Stomach smooth muscle (tissue), 2 donors: ENCODE measurements around the gene SMAD5.

Source experiments
- H3K27ac ChIP-seq: one replicate; pipeline ENCODE4 v1.7.0; 2013; ENCODE audit warnings: mild to moderate bottlenecking, low read length, inconsistent platforms
- H3K27me3 ChIP-seq, 2 donors: one replicate each; pipeline ENCODE4 v1.7.0; 2013; ENCODE audit warnings: low read length in 2 of 2; ENCODE audit not compliant: insufficient read depth in 2 of 2, control insufficient read depth in 1 of 2
- H3K36me3 ChIP-seq, 2 donors: one replicate each; pipeline ENCODE4 v1.7.0; 2013; ENCODE audit warnings: low read length in 2 of 2; ENCODE audit not compliant: control insufficient read depth in 2 of 2, insufficient read depth in 2 of 2
- H3K4me1 ChIP-seq: one replicate; pipeline ENCODE4 v1.7.0; 2013; ENCODE audit warnings: low read length; ENCODE audit not compliant: control insufficient read depth, insufficient read depth
- H3K4me3 ChIP-seq, 2 donors: one replicate each; pipeline ENCODE4 v1.7.0; 2013; ENCODE audit warnings: low read length in 2 of 2
- H3K9ac ChIP-seq, 2 donors: one replicate each; pipeline ENCODE4 v1.7.0; 2013; ENCODE audit warnings: low read length in 2 of 2, mild to moderate bottlenecking in 1 of 2
- H3K9me3 ChIP-seq, 2 donors: one replicate each; pipeline ENCODE4 v1.7.0; 2013; ENCODE audit warnings: low read length in 2 of 2; ENCODE audit not compliant: control insufficient read depth in 2 of 2
- donor health status: healthy.
- donor health status: Pancreatic carcinoma.

SMAD5 gene

DNA sequence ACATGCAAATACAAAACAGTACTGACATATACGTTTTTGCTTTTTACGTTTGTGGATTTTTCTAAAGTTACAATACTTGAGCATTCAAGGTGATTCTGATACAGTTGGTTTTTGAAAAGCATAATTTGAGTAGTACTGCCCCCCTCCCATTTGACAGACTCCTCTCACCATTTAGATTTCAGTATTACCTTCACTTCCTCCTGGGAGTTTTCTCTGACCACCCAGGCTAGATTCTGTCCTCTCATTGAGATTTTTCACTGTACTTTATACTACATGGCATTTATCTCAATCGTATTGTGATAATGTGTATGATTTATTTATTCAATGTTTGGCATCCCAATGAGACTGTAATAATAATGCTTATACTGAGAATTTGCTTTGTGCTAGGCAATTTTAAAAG, 32.8 kb upstream of the SMAD5 start:
- Histone ChIP-seq H3K9me3 (no peaks in the 10 kb centered on the region), H3K27me3 (peaks cover 0 to 3% of the 10 kb centered on the region in 2 donors), H3K27ac (no peak overlapping the region), H3K9ac (no peak overlapping the region), H3K4me3 (no peak overlapping the region), H3K4me1 (no peaks in the 10 kb centered on the region), H3K36me3 (no peaks in the 10 kb centered on the region)

DNA sequence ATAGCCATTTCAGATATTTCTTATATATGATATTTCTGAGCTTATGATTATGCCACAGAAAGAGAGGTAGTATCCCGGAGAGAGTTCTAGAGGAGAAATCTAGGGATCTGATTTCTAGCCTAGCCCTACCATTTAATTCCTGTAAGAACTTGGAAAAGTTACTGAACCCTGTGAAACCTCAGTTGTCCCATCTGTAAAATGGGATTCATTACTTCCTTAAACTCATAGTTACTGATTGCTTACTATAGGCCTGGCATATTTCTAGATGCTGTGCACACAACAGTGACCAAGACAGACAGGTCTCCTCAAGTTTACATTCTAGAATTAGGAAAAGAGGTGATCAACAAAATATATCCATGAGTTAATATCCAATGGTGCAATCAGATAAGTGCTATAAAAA, 30.8 kb upstream of the SMAD5 start:
- Histone ChIP-seq H3K9ac (no peak overlapping the region), H3K27me3 (peaks cover 3% of the 10 kb centered on the region in 2 donors)

DNA sequence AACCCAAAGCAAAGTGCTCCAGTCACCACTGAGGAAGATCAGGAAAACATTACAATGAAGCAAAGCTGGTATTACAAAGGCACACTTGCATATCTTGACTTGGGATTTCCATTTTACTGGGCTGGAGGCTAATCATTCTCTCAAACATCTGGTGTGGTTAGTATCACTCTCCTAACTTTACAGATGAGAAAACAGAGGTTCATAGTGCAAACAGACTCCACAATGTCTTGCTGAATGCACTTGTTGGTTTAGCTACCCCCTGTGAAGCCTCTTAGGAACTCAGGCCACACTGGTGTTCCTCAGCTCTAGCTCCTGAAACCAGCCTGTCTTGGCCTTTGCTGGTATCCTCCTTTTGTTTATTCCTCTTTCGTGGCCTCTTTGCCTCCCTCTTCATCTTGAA, 29.5 kb upstream of the SMAD5 start:
- H3K36me3 ChIP-seq: no peaks in the 10 kb centered on the region
- no peaks in the 10 kb centered on the region for H3K4me1 ChIP-seq
- peaks cover 0 to 3% of the 10 kb centered on the region in 2 donors for H3K27me3 ChIP-seq
- no peak overlapping the region for H3K4me3 ChIP-seq
- no peaks in the 10 kb centered on the region for H3K9me3 ChIP-seq
- H3K27ac ChIP-seq: no peak overlapping the region
- H3K9ac ChIP-seq: no peak overlapping the region

More for the DNA sequence above, 30.8 kb upstream of the SMAD5 start:
- no peak overlapping the region for H3K27ac ChIP-seq
- H3K36me3 ChIP-seq: no peaks in the 10 kb centered on the region
- no peaks in the 10 kb centered on the region for H3K9me3 ChIP-seq
- H3K4me1 ChIP-seq: no peaks in the 10 kb centered on the region
- H3K4me3 ChIP-seq: no peak overlapping the region

DNA sequence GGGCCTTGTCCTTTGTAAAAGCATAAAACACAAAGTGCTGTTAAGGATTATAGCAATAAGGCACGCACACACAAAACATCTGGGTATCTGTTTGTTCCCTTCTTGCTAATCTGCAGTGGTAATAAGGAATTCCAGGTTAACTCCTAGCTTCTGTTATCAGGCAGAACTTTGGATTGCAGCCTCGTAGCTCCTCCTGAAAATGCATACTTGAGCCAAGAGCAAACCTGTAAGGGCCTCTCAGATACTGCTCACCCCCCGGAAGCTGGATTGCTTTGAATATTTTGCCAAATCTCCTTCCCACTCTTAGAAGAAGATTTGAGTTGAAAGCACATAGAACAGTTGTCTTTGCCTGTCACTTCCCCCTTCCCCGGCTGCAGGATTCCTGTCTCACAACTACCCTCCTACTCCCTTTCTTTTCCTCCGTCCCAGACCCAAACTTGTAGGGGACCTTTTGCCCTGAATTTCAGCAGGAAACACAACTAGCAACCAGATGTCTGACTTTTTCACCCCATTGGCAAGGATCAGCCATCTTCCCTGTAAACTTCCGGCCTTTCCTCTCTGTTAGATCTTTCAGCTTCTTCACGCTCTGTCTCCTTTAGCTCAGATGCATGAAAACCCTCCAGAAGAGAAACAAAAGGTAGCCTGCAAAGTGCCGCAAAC, 28.2 kb upstream of the SMAD5 start:
- H3K9ac ChIP-seq: no peak overlapping the region

DNA sequence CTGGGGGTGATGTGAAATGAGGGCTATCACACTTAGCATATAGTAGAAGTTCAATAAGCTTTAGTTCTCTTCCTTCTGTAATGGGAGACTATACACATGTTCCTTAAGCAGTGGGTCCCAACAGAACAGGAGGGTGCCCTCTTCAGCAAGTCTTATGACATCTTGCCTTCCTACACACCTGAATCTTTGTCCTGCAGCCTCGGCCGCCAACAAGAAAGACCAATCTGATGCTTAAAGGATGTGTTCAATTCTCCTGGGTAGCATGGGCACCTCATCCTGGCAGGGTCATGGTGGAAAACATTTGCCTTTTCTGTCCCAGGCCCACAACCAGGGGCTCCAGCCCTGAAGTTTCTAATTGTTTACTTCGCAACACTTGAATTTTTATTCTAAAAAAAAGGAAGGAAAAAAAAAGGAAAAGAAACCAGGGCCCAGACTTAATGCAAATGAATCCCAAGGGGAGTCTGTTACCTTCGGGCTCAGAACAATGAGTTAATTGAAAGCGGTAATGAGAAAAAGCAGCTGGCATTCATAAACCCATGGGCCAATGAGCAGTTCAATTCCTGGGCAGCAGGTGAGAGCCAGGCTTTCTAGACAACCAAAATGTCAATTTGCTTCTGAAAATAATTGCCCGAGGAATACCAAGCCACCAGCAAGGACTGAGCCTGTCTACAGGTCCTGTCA, 26.2 kb upstream of the SMAD5 start:
- no peak overlapping the region for H3K27ac ChIP-seq

More for the DNA sequence above, 28.2 kb upstream of the SMAD5 start:
- H3K9me3 ChIP-seq: no peaks in the 10 kb centered on the region
- peaks cover 0 to 3% of the 10 kb centered on the region in 2 donors for H3K27me3 ChIP-seq
- no peak overlapping the region for H3K27ac ChIP-seq
- no peaks in the 10 kb centered on the region for H3K36me3 ChIP-seq
- H3K4me1 ChIP-seq: no peaks in the 10 kb centered on the region
- H3K4me3 ChIP-seq: no peak overlapping the region

DNA sequence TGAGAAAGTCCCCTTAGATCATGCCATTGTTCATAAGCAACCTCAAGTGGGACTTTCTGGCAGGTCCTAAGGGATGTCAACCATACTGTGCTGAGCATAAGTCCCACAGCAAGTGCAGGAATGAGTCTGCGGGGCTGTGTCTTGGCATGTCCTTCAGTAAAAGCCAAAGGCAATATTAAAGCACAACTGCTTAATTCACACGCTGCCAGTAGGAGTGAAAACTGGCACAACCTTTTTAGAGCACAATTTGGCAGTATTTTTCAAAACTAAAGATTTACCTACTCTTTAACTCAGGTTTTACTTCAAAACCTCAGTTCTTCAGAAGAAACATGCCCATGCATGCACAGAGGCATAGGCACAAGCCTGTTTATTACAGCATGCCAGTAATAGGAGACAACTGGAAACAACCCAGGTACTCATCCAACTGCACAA, 24.4 kb upstream of the SMAD5 start:
- H3K27ac ChIP-seq: no peak overlapping the region

More for the DNA sequence above, 26.2 kb upstream of the SMAD5 start:
- Histone ChIP-seq H3K4me3 (no peak overlapping the region), H3K27me3 (peaks cover 0 to 3% of the 10 kb centered on the region in 2 donors), H3K36me3 (no peaks in the 10 kb centered on the region), H3K4me1 (no peaks in the 10 kb centered on the region), H3K9me3 (no peaks in the 10 kb centered on the region), H3K9ac (no peak overlapping the region)

DNA sequence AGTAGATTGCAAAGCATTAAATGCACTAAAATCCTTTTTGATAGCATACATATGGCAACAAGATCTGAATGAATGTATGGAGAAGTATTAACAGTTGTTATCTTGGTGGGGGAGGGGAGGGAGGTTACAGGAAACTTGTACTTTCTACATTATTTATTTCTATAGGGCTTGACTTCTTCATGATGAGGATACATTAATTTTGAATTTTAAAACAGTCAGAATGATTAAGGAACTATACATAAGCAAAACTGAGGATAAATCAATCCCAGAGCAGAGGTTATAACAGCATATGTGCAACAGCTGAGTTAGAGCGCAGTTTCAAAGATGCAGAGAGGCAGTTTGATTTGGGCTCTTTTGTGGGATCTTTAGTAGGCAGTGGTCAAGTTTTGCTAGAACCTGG, 23.9 kb upstream of the SMAD5 start:
- H3K27me3 ChIP-seq: peaks cover 0 to 3% of the 10 kb centered on the region in 2 donors
- H3K36me3 ChIP-seq: no peaks in the 10 kb centered on the region
- H3K4me3 ChIP-seq: no peak overlapping the region
- H3K27ac ChIP-seq: no peak overlapping the region
- no peak overlapping the region for H3K9ac ChIP-seq
- no peaks in the 10 kb centered on the region for H3K4me1 ChIP-seq
- H3K9me3 ChIP-seq: no peaks in the 10 kb centered on the region

More for the DNA sequence above, 24.4 kb upstream of the SMAD5 start:
- H3K4me1 ChIP-seq: no peaks in the 10 kb centered on the region
- peaks cover 0 to 3% of the 10 kb centered on the region in 2 donors for H3K27me3 ChIP-seq
- H3K4me3 ChIP-seq: no peak overlapping the region
- no peak overlapping the region for H3K9ac ChIP-seq
- H3K36me3 ChIP-seq: no peaks in the 10 kb centered on the region
- H3K9me3 ChIP-seq: no peaks in the 10 kb centered on the region

DNA sequence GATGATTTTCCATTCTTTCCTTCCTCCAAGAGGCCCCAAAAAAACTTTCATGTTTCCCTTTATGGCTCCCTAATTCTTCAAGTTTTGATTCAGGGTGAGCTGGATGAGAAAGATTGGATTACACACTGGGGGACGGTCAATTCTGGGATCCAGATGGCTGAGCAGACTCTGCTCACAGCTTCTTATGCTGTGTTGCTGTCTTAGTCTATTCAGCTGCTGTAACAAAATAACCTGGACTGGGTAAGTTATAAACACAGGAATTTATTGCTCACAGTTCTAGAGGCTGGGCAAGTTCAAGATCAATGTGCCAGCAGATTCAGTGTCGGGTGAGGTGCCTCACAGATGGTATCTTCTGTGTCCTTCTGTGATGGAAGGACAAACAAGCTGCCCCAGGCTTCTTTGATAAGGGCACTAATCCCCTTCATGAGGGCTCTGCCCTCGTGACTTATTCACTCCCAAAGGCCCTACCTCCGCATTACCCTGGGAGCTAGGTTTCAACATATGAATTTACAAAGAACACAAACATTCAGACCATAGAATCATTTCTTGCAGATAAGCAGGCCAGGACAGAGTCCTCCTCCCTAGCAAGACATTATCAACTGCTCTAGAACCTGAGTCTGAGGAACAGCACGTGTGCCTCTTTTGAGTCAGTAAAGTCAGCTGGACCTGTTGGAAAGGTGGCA, 23.1 kb upstream of the SMAD5 start:
- Histone ChIP-seq H3K27me3 (peaks cover 0 to 3% of the 10 kb centered on the region in 2 donors), H3K9ac (no peak overlapping the region), H3K4me1 (no peaks in the 10 kb centered on the region), H3K9me3 (no peaks in the 10 kb centered on the region), H3K27ac (no peak overlapping the region), H3K36me3 (no peaks in the 10 kb centered on the region), H3K4me3 (no peak overlapping the region)

DNA sequence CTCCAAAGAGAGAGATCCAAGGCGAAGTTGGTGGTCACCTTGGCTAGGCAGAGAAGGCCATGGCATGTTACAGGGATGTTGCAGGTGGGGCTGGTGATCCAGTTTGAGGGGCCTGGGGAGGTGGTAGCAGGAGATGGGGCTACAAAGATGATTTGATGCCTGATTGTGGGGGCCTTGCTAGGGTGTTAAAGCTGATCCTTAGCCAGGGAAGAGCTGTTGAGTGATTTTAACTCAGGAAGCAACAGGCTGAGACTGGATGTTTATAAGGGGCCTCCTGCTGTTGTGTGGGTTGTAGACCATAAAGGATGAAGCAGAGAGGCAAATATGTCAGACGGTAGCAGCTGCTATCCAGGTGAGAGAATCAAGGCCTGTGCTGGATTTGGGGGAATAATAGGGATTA, 19.0 kb upstream of the SMAD5 start:
- Histone ChIP-seq H3K9ac (no peak overlapping the region), H3K36me3 (no peaks in the 10 kb centered on the region), H3K27ac (no peak overlapping the region), H3K27me3 (no peaks in the 10 kb centered on the region), H3K4me3 (no peak overlapping the region), H3K9me3 (no peaks in the 10 kb centered on the region), H3K4me1 (no peaks in the 10 kb centered on the region)

DNA sequence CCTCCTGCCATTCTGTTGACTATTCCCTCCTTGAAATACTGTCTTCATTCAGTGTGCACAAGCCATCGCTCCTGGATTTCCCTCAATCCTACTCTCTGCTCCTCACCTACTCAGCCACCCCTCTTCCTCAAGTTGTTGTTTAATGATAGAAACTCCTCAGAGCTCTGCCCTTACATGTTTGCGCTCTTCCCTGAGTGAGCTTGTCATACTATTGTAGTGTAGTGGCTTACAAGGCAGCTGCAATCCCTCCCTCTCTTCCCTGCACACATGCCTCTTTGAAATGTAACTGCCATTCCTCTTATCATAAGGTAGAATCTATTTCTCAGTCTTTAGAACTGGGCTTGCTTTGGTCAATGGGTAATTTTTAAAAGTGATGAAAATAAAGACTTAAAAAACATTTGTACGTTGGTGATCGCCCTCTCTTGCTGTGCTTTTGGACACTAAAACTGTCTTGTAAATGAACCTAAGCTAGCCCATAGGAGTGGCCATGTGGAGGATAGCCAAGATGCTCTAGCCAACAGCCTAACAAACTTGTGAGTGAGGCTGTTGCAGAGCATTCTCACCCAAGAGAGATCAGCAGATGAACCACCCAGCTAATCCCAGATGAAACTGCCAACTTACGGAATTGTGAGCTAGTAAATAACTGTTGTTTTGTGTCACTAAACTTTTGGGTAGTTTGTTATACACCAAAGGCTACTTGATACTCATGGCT, 18.1 kb upstream of the SMAD5 start:
- H3K9me3 ChIP-seq: no peaks in the 10 kb centered on the region
- no peaks in the 10 kb centered on the region for H3K36me3 ChIP-seq
- no peak overlapping the region for H3K27ac ChIP-seq
- H3K27me3 ChIP-seq: no peaks in the 10 kb centered on the region
- no peaks in the 10 kb centered on the region for H3K4me1 ChIP-seq
- no peak overlapping the region for H3K4me3 ChIP-seq
- H3K9ac ChIP-seq: no peak overlapping the region
